HG03196 (cell line): ENCODE data around the gene EFCC1.
"Not testable (repeated sequence)": the region's sequence is repeated elsewhere in the genome, so short reads cannot be mapped to it uniquely, and the experiment has no call there.

ENCODE experiments used
- ATAC-seq: cut with Tn5 transposase; IDR thresholded peaks from one replicate; pipeline ENCODE4 v1.9.1; 2021; ENCODE audit not compliant: unreplicated experiment

The EFCC1 gene

DNA sequence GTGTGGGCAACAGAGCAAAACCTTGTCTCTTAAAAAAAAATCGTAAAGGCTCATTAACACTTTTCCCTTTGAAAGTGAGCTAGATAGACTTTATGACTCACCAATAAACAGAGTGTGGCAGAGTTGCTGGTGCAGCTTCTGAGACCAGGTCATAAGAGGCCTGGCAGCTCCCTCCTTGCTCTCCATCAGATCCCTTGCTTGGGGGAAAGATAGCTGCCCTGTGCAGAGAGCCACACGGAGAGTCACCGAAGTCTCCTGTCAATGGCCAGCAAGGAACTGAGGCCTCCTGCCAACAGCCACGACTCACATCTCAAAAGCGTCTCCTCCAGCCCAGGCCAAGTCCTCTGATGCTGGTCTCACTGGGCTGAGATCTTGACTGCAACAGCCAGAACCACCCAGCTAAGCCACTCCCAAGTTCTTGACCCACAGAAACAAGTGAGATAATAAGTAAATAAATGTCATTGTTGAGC is 50.8 kb downstream of the EFCC1 start:
- ATAC-seq: no peak

DNA sequence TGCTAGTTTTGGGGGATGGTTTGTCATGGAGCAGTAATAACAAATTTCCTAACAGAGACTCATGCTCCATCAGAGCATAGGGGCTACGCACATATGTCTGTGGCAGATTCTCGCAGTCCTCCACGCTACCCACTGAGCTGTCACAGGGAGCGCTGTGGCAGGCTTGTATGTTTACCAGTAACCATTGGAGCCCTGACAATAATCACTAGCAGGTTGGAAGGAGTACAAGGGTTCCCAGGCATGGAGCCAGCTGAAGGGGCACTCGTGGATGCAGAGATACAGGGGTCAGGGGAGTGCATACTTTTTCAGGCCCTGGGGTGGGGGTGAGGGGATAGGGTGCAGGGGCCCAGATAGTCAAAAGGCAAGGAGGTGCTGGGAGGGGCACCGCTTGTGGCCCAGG is 51.6 kb downstream of the EFCC1 start:
- ATAC-seq: no peak

DNA sequence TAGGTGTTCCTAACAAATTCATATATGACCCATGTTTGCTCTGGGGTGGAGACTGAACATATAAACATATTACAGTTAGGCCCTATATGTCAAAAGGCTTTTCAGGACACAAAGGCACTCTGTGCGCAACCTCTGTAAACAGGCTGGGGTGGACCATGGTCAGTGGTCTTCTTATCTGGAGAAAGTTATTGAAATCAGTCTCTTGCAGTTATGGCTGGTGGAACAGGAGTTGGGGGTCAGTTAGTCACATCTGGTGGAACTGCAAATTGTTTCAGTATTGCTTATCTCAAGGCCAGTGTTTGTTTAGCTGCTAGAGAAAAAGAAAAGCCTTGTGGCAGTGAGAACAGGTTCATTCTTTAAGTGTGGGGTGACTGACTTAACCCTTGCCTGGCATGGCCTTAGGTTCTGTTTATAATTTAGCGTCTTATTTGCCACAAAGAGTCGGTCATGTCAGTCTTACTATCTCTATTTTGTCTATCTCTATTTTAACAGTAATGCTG is 53.6 kb downstream of the EFCC1 start:
- ATAC-seq: no peak

DNA sequence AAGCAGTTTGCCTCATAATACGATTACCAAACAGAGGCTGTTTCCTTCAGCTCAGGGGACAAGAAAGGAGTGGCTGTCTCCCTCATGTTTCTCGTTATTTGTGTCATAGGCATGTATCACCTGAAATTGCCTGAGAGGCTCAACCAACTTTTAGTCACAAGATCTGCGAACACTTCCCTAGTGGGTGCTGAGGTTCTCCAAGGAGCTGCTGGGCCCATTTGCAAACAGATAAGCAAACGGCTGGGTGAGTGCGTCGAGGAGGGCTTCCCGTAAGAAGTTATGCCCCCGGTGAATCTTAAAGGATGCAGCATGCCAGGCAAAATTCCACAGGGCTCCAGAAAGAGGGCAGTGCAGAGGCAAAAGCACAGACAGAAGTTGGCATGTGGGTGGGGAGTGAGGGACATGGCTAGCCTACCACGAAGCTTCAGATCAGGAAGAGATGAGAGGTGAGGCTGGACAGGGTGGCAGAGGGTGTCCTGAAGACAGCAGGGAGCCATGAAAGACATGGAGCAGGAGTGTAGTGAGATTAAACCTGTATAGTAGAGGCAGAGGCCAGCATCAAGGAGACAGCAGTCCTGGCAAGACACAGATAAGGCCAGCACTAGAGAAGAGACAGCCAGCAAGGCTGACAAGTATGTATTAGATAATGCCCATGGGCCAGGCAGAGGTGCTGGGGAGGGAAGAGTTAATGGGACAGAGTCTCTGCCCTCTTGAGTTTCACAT is 55.5 kb downstream of the EFCC1 start:
- no peak for ATAC-seq

DNA sequence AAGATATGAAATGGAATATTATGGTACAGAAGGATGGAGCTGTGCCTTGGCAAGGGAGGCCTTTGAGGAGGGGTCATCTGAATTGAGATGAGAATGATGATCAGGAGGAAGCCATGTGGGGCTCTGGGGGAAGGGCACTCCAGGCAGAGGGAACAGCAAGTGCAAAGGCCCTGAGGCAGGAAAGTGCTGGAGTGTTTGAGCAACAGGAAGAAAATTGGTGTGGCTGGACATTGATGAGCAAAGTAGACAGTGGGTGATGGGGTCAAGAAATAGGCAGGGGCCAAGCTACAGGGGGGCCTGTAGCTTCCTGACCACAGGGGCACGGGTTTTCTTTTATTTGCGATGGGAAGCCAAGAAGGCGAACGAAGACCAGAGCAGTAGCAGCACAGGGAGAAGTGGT is 56.1 kb downstream of the EFCC1 start:
- ATAC-seq: no peak

DNA sequence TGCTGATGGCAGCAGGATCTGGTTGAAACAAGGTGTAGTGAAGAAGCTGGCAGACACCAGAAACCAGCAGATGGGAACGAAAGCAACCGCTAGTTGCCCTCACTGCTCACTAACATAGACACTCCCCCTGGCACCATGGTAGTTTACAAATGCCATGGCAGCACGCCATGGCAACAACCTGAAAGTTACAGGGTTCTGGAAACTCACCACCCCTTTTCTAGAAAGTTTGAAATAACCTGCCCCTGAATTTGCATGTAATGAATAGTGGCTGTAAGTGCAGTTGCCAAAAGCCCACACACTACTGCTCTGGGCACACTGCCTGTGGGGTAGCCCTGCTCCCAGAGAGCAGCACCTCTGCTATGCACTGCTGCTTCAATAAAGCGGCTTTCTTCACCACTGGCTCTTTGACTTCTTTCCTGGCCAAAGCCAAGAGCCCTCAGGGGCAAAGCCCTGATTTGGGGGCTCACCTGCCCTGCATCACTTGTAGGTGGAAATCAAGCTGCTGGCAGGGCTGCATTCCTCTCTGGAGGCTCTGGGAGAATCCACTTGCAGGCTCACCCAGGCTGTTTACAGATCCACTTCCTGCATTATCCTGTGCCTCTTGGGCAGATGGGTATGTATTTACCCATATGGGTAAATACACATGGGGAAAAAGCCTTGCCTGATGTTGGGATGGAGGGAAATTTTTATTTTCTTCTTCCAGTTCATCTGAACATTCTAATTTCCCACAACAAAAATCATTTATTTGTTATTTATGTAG is 57.5 kb downstream of the EFCC1 start:
- ATAC-seq: peak; percentile 64

DNA sequence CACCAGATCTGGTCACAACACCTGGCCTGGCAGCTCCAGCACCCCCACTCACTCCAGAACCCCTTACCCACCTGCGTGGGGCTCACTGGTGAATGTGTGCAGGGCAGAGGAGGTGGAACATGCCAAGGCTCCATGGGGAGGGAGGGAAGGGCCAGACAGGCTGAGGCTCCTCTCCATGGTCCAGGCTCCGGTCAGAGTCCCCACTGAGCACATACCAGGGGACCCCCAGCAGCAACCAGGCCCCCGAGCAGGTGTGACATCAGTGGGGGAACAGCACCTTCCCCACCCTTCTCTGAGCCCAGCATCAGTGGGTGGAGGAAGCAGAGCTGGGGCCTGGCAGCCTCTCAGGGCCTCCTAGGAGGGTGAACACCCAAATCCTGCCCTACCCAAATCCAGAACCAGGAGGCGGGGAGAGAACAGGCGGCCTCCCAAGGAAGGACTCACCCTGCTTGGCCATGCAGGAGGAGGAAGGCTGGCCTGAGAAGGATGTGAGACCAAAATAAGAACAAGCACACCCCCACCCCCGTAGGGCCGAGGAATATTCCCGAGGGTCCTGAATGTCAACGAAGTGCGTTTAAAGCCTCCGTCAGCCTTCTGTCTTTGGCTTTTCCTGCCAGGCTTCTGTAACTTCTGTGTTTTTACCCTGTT is 58.3 kb downstream of the EFCC1 start:
- ATAC-seq: no peak

DNA sequence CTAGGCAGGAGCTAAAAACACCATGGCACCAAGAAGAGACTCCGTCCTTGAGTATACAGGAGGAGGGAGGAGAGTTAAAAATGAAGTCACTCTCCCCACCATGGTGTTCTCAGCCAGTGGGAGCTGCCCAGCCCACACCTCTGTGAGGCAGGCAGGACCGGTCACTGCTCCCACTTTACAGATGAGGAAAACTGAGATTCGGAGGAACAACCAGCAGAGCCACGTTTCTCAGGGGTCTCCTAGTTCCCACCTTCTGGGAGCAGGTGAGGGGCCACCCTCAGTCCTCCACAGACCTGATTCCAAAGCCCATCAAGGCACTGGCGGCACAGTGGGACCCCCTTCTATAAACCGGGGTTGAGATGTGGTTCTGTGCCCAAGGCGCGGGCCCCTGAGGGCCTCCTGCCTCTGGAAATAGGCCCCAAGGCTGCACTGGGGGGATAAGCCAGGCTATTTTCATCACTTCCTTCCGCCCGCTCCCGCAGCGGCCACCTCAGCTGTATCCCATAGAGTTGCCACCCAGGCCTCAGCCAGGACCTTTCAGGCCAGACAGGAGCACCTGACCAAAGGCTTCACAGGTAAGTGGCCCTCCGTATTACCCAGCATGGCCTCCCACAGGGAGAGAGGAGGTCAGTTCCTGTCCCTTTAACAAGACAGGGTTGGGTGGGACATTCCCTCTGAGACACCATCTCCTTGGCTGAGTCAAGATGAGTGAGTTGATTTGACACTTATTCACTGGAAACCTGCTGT is 59.3 kb downstream of the EFCC1 start, which contains the start of gene GP9:
Gene GP9, plus strand, starts transcription at position 504 of the 747 bp plus-strand sequence. CDS start 961 bp downstream, outside the sequence.
- no peak for ATAC-seq

DNA sequence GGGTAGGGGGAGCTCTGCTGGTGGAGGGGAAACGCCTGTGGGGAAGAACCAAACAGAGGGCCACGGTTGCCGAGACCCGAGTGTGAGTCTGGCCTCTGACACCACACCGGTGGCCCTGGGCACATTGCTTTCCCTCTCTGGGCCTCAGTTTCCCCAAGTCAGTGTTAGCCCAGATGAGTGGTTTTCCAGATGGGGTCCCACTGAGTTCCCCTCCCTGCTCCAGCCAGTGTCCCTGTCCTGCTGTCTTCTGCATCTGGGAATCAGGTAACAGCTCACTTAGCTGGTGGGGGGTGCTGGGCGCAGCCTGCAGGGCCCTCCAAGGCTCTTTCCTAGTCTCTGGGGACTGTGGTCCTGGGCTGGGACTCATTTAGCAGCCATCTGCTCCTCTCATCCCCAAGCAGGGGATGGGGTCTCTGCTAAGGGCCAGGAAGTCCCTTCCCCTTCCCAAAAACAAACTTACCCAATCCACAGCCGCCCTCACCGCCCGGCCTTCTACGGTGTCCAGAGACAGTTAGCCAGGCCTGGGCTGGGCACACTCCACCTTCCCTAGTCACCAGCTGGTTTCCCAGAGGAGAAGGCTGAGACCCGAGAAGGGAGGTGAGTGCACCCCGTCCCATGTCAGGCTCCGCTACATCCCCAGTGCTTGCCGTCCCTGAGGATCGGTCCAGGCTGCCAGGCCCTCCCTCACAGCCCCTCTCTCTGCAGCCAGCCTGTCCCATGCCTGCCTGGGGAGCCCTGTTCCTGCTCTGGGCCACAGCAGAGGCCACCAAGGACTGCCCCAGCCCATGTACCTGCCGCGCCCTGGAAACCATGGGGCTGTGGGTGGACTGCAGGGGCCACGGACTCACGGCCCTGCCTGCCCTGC is 60.2 kb downstream of the EFCC1 start:
- ATAC-seq: no peak

DNA sequence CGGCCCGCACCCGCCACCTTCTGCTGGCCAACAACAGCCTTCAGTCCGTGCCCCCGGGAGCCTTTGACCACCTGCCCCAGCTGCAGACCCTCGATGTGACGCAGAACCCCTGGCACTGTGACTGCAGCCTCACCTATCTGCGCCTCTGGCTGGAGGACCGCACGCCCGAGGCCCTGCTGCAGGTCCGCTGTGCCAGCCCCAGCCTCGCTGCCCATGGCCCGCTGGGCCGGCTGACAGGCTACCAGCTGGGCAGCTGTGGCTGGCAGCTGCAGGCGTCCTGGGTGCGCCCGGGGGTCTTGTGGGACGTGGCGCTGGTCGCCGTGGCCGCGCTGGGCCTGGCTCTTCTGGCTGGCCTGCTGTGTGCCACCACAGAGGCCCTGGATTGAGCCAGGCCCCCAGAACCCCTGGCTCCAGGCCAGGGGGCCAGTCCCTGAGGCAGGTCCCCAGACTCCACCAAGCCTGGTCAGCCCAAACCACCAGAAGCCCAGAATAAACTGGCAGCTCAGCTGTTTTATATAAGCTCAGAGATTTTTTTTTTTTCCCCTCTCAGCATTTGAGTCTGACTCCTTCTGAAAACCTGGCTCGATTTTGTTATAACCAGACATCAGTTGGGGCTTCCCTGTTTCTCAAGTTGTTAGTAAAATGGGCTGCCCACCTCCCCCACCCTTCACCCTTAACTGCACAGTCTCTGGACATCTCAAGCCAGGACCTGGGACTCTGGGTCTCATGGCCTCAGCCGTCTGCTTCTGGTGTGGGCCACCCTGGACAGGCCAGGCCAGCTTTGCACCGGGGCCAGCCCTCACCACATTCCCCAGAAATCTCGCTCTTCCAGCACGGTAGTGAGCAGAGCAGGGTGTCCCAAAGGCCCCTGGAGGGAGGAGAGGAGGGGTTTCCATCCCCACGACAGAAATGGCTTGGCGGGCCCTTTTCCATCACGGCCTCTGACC is 61.1 kb downstream of the EFCC1 start:
- no peak for ATAC-seq

DNA sequence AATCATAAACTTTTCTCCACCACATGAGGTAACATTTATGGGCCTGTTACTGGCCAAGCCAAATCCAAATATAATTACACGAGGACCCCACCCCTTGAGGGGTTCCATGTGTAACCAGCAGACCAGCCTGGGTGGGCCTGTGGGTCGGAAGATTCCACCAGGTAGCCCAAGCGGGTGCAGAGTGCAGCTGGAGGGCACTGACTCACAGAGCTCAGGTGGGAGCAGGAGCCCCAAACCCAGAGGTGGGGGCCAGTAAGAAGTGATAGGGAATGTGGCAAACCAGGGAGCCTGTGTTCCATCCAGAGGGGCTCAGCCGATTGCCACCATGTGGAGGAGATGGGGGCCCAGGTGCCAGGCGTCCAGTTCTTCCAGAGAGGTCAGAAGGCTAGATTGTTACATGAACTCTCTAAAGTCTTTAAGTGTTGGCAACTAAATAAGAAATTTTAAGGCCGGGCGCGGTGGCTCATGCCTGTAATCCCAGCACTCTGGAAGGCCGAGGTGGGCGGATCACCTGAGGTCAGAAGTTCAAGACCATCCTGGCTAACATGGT is 62.1 kb downstream of the EFCC1 start:
- no peak for ATAC-seq

DNA sequence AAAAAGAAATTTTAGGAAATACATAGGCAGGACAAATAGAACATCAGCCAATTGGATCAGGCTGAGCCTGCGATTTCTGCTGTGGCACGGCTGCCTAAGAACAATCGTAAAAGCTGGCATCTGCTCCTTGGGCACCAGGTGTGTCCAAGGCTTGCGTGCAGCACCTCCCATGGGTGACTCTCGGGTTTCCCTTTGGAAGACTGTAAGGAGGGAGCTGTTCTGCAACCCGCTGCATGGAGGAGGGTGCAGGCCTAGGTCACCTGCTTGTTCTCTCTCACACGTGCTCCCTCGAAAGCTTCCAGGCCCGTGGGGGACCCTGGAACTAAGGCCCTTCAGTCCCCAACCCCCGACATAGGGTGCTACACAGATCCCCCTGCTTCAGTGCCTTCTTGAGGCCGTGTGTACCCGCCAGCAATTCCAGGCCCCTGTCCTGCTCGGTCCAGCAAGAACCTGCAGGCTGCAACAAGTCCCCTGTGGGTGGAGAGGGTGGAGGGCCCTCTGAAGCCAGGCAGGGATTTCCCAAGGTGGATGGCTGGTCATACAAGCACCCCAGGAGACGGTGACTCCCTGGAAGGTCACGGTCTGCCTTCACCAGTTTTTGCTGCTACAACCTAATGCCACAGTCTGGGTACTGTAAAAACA is 62.9 kb downstream of the EFCC1 start:
- ATAC-seq: no peak

DNA sequence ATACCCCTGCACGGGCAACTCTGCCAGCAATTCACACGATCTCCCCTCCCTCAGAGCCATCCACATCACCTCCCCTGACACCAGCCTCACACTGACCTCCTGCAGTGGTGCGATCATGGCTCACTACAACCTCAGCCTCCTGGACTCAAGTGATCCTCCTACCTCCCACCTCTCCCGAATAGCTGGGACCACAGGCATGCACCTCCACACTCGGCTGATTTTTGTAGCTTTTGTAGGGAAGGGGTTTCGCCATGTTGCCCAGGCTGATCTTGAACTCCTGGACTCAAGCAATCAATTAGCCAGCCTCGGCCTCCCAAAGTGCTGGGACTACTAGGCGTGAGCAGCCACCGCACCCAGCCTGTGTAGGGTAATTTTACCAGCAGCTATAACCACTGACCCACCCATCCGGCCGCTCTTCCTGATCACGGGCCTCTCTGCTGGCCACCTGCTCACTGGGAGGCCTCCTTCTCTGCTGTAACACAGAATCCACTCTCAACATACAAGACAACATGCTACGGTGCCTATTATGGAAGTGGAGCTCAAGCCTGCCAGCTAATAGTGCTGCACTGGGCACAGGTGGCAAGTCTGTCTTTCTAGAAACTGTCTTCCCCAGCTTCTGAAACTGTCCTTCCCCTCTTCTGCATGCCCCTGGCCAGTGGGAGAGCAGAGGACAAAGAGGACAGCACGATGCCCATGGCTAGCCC is 64.1 kb downstream of the EFCC1 start:
- ATAC-seq: no peak

DNA sequence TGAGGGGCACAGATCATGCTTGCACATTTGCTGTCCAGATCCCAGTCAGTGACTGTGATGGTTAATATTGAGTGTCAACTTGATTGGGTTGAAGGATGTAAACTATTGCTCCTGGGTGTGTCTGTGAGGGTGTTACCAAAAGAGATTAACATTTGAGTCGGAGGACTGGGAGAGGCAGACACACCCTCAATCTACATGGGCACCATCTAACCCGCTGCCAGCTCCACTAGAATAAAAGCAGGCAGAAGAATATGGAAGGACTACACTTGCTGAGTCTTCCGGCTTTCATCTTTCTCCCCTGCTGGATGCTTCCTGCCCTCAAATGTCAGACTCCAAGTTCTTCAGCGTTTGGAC is 64.6 kb downstream of the EFCC1 start:
- no peak for ATAC-seq

DNA sequence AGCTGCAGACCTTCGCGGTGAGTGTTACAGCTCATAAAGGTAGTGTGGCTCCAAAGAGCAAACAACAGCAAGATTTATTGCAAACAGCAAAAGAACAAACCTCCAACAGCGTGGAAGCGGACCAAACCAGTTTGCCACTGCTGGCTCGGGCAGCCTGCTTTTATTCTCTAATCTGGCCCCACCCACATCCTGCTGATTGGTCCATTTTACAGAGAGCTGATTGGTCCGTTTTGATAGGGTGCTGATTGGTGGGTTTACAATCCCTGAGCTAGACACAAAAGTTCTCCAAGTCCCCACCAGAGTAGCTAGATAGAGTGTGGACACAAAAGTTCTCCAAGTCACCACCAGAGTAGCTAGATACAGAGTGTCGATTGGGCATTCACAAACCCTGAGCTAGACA is 66.6 kb downstream of the EFCC1 start:
- not testable (repeated sequence) for ATAC-seq

DNA sequence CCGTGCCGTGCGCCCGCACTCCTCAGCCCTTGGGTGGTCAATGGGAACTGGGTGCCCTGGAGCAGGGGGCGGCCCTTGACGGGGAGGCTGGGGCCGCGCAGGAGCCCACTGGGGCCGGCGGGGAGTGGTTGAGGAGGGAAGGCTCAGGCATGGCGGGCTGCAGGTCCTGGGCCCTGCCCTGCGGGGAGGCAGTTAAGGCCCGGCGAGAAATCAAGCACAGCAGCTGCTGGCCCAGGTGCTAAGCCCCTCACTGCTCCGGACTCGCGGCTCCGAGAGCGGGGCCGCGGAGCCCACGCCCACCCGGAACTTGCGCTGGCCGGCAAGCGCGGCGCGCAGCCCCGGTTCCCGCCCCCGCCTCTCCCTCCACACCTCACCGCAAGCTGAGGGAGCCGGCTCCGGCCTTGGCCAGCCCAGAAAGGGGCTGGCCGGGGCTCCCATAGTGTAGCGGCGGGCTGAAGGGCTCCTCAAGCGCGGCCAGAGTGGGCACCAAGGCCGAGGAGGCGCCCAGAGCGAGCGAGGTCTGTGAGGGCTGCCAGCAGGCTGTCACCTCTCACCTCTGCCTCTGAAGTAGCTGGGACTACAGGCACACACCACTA is 67.3 kb downstream of the EFCC1 start:
- no peak for ATAC-seq
